Measurements from ENCODE around the gene LRRC52.

- TF ChIP-seq REST (IDR thresholded peaks at IDR 0.05; ENCODE audit: borderline replicate concordance) (no peak), REST (CRISPR knock-in tag; IDR thresholded peaks at IDR 0.05; ENCODE audit: low read depth) (no peak), MAFK (IDR thresholded peaks at IDR 0.05; ENCODE audit: low read length) (peak; percentile 58; the same call in 1 of the 2 replicates), RAD21 (CRISPR knock-in tag; conservative IDR thresholded peaks at IDR 0.05 in 1 of 2, IDR thresholded peaks at IDR 0.05 in 1 of 2) (no peak), POLR2A (conservative IDR thresholded peaks at IDR 0.05) (no peak)
- TF ChIP-seq, protein P1, sequence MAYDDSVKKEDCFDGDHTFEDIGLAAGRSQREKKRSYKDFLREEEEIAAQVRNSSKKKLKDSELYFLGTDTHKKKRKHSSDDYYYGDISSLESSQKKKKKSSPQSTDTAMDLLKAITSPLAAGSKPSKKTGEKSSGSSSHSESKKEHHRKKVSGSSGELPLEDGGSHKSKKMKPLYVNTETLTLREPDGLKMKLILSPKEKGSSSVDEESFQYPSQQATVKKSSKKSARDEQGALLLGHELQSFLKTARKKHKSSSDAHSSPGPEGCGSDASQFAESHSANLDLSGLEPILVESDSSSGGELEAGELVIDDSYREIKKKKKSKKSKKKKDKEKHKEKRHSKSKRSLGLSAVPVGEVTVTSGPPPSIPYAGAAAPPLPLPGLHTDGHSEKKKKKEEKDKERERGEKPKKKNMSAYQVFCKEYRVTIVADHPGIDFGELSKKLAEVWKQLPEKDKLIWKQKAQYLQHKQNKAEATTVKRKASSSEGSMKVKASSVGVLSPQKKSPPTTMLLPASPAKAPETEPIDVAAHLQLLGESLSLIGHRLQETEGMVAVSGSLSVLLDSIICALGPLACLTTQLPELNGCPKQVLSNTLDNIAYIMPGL (CRISPR knock-in tag; IDR thresholded peaks at IDR 0.05) = no peak
These were observed 36.2 kb upstream of the LRRC52 start for GRCh38 chr1:165507570-165507969.
